Measurements from ENCODE around the gene RNU5B-1. TPM values are rescaled to one million over a fixed set of nuclear protein-coding genes. Genes with fewer than 3 reads are reported as not detected.

The RNU5B-1 gene
- polyA plus RNA-seq, 2 of the 4 experiments (the other 2 are of a cell fraction) = not detected

DNA sequence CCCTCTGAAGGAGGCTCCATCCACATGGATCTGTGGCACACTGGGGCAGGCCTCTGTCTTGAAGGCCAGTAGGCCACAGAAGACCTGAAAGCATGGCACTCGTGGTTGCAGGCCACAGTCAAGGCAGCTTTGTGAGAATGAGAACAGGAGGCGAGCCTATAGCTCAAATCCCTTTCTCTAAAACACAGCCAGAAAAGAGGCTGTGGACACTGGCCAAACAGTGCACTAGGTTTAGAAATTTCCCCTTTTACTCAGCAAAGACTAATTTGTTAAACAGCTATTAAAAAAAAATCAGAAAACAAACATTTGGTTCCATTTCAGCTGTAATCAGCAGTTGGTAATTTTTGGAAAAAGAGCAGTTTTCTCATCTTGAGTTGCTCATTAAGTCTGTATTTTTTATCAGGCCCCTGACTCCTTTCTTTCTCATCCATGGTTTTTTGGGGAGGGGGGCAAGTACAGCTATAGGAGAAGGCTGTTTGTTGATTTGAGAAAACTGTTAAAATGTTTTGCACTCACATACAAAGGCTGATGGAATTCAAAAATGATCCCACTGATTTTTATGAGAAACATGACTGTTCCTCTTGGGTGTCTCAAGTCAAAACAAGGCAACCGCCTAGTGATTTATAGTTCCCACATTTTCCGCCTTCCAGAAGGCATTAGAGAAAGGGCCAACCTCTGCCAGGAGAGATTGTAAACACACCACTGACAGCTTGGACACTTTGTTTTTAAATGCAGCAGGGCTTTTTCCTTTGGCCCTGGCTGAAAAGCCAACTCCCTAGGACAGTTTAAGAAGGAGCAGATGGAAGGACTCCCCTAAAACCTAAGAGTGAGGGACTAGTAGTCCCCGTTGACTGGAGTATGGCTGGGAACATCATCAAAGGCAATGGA, 45.9 kb upstream of the RNU5B-1 start:
- H3K4me1 ChIP-seq = no peaks in the 10 kb centered on the region
- 80% methylated on average over 5 of the region's 5 CpGs for WGBS (ENCODE audit: missing lambda C conversion rate)
- FAIRE-seq (no peak), ATAC-seq (no peak), DNase-seq (ENCODE audit: low read depth in 1 of 2, low spot score in 1 of 2) (no peak)
- ChIA-PET CTCF (interaction anchor here (1.2 to 7.4 kb wide), 3 partner anchors 12 to 73 kb away, joined by 3 to 64 read pairs (median 4); partner anchors contain the start of gene CLPX), POLR2A (no interaction called here)
- H3K9me3 ChIP-seq = no peaks in the 10 kb centered on the region
- no peak overlapping the region for H3K4me3 ChIP-seq
- no peak overlapping the region for H3K27ac ChIP-seq
- TF ChIP-seq ZSCAN20 (CRISPR knock-in tag; IDR thresholded peaks at IDR 0.05) (no peak), RFX5 (IDR thresholded peaks at IDR 0.05) (no peak), HOXB13 (CRISPR knock-in tag; IDR thresholded peaks at IDR 0.05; ENCODE audit: low read depth) (no peak), TP53 (CRISPR knock-in tag; IDR thresholded peaks at IDR 0.05) (no peak), NPAS2 (CRISPR knock-in tag; IDR thresholded peaks at IDR 0.05; ENCODE audit: borderline replicate concordance) (no peak), ZFP36 (IDR thresholded peaks at IDR 0.05; ENCODE audit: borderline replicate concordance, partially characterized antibody) (no peak), RARB (CRISPR knock-in tag; IDR thresholded peaks at IDR 0.05) (no peak), TFCP2L1 (CRISPR knock-in tag; IDR thresholded peaks at IDR 0.05) (no peak), SREBF2 (IDR thresholded peaks at IDR 0.05) (no peak)
- TF ChIP-seq, protein P1, sequence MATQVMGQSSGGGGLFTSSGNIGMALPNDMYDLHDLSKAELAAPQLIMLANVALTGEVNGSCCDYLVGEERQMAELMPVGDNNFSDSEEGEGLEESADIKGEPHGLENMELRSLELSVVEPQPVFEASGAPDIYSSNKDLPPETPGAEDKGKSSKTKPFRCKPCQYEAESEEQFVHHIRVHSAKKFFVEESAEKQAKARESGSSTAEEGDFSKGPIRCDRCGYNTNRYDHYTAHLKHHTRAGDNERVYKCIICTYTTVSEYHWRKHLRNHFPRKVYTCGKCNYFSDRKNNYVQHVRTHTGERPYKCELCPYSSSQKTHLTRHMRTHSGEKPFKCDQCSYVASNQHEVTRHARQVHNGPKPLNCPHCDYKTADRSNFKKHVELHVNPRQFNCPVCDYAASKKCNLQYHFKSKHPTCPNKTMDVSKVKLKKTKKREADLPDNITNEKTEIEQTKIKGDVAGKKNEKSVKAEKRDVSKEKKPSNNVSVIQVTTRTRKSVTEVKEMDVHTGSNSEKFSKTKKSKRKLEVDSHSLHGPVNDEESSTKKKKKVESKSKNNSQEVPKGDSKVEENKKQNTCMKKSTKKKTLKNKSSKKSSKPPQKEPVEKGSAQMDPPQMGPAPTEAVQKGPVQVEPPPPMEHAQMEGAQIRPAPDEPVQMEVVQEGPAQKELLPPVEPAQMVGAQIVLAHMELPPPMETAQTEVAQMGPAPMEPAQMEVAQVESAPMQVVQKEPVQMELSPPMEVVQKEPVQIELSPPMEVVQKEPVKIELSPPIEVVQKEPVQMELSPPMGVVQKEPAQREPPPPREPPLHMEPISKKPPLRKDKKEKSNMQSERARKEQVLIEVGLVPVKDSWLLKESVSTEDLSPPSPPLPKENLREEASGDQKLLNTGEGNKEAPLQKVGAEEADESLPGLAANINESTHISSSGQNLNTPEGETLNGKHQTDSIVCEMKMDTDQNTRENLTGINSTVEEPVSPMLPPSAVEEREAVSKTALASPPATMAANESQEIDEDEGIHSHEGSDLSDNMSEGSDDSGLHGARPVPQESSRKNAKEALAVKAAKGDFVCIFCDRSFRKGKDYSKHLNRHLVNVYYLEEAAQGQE (IDR thresholded peaks at IDR 0.05) = no peak
- TF ChIP-seq, protein P2, sequence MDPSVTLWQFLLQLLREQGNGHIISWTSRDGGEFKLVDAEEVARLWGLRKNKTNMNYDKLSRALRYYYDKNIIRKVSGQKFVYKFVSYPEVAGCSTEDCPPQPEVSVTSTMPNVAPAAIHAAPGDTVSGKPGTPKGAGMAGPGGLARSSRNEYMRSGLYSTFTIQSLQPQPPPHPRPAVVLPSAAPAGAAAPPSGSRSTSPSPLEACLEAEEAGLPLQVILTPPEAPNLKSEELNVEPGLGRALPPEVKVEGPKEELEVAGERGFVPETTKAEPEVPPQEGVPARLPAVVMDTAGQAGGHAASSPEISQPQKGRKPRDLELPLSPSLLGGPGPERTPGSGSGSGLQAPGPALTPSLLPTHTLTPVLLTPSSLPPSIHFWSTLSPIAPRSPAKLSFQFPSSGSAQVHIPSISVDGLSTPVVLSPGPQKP (IDR thresholded peaks at IDR 0.05; ENCODE audit: low read depth, low read length) = no peak
- TF ChIP-seq, protein P3, sequence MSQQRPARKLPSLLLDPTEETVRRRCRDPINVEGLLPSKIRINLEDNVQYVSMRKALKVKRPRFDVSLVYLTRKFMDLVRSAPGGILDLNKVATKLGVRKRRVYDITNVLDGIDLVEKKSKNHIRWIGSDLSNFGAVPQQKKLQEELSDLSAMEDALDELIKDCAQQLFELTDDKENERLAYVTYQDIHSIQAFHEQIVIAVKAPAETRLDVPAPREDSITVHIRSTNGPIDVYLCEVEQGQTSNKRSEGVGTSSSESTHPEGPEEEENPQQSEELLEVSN (IDR thresholded peaks at IDR 0.05; ENCODE audit: borderline replicate concordance, low read depth) = no peak
- TF ChIP-seq, protein P4, sequence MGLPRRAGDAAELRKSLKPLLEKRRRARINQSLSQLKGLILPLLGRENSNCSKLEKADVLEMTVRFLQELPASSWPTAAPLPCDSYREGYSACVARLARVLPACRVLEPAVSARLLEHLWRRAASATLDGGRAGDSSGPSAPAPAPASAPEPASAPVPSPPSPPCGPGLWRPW (IDR thresholded peaks at IDR 0.05) = no peak
- no peak overlapping the region for H3K4me2 ChIP-seq

DNA sequence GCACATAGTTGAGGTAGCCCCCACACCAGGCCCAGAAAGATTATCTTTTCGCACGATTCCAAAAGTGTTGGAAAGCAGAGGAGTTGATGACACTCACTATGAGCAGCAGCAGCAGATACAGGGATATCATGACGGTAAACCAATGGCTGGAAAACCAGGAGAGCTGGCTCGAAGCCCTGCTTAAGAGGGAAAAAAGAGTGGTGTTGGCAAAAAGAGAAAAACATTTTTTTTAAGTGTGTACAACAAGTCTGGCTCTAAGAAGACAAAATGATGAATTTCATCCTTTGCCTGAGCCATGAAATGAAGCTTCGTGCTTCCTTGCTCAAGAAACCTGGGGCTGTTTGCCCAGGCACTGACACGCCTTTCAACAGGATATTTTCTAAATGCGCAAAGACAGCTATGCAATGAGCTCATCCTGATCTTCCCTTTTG, 45.1 kb upstream of the RNU5B-1 start:
- ATAC-seq (no peak), DNase-seq (ENCODE audit: low read depth in 1 of 2, low spot score in 1 of 2) (no peak), FAIRE-seq (no peak)
- H3K9me3 ChIP-seq = no peaks in the 10 kb centered on the region
- 92% methylated on average over 7 of the region's 7 CpGs for WGBS (ENCODE audit: missing lambda C conversion rate)
- H3K4me2 ChIP-seq = no peak overlapping the region
- no peak overlapping the region for H3K4me3 ChIP-seq
- H3K27ac ChIP-seq = no peak overlapping the region
- TF ChIP-seq SMC3 (IDR thresholded peaks at IDR 0.05) = no peak
- no peak for TF ChIP-seq JUN (IDR thresholded peaks at IDR 0.05)
- TF ChIP-seq, protein P5, sequence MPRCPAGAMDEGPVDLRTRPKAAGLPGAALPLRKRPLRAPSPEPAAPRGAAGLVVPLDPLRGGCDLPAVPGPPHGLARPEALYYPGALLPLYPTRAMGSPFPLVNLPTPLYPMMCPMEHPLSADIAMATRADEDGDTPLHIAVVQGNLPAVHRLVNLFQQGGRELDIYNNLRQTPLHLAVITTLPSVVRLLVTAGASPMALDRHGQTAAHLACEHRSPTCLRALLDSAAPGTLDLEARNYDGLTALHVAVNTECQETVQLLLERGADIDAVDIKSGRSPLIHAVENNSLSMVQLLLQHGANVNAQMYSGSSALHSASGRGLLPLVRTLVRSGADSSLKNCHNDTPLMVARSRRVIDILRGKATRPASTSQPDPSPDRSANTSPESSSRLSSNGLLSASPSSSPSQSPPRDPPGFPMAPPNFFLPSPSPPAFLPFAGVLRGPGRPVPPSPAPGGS (IDR thresholded peaks at IDR 0.05) = no peak
- TF ChIP-seq RARB (CRISPR knock-in tag; IDR thresholded peaks at IDR 0.05) = no peak
- no peak for TF ChIP-seq POLR2A (IDR thresholded peaks at IDR 0.05; ENCODE audit: low read length)
- no peak for TF ChIP-seq CEBPB (IDR thresholded peaks at IDR 0.05)
- TF ChIP-seq TP53 (CRISPR knock-in tag; IDR thresholded peaks at IDR 0.05) = no peak
- TF ChIP-seq FOSB (CRISPR knock-in tag; IDR thresholded peaks at IDR 0.05) = no peak
- no peak for TF ChIP-seq RAD21 (conservative IDR thresholded peaks at IDR 0.05 in 1 of 2, IDR thresholded peaks at IDR 0.05 in 1 of 2)
- no peak for TF ChIP-seq CHD4 (IDR thresholded peaks at IDR 0.05; ENCODE audit: borderline replicate concordance)
- TF ChIP-seq RCOR1 (IDR thresholded peaks at IDR 0.05; ENCODE audit: low read depth, low read length) = no peak
- TF ChIP-seq FOSL2 (IDR thresholded peaks at IDR 0.05) = no peak
- no peak for TF ChIP-seq FOSL2 (CRISPR knock-in tag; IDR thresholded peaks at IDR 0.05)
- no peak for TF ChIP-seq ZNF302 (CRISPR knock-in tag; IDR thresholded peaks at IDR 0.05)
- TF ChIP-seq, protein P6, sequence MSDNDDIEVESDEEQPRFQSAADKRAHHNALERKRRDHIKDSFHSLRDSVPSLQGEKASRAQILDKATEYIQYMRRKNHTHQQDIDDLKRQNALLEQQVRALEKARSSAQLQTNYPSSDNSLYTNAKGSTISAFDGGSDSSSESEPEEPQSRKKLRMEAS (IDR thresholded peaks at IDR 0.05) = no peak
- TF ChIP-seq MAZ (IDR thresholded peaks at IDR 0.05; ENCODE audit: borderline replicate concordance, low read depth, low read length) = no peak
- CTCF ChIA-PET = interaction anchor here (0.9 to 7.4 kb wide), 3 partner anchors 11 to 54 kb away, joined by 3 to 64 read pairs (median 3); no protein-coding TSS in a partner anchor
- no peaks in the 10 kb centered on the region for H3K4me1 ChIP-seq
- POLR2A ChIA-PET = no interaction called here
